Endothelial cell of umbilical vein (primary cell): Measurements from ENCODE around the gene CCDC85B. TPM values are rescaled to one million over a fixed set of nuclear protein-coding genes. Genes with fewer than 3 reads are reported as not detected.
A peak's percentile ranks its signal among the peaks of the same experiment; 100 is the strongest.

ENCODE experiments used
- BruUV-seq: library from RNA; stranded (reverse); fragments of 400-500 nt; replicated peaks from 2 replicates; lab custom pipeline; 2021; lab: Mats Ljungman, UMichigan
- CTCF ChIA-PET: fragments of 300-600, 350-600 bp; sonication (Branson Sonifier 250); formaldehyde crosslinking; loops from one replicate; lab custom pipeline; 2021; ENCODE audit warnings: antibody characterized with exemption, inconsistent platforms; lab: Charles Lee
- POLR2A ChIA-PET: fragments of 300-600, 350-600 bp; sonication (Branson Sonifier 250); formaldehyde crosslinking; loops from one replicate; lab custom pipeline; 2021; ENCODE audit warnings: antibody characterized with exemption, inconsistent platforms; lab: Charles Lee
- DNase-seq: peaks from one replicate; pipeline ENCODE4 v3.0.0-alpha.2; 2011; ENCODE audit warnings: low read depth, low spot score
- FAIRE-seq: peaks from 2 replicates; lab custom pipeline; 2011; peaks lifted over from hg19 to GRCh38; lab: Jason Lieb, UNC
- H2AFZ ChIP-seq: 2 replicates; pipeline ENCODE4 v1.6.0; 2012; ENCODE audit warnings: low read depth, low read length, control low read depth, inconsistent platforms
- H3K27ac ChIP-seq: 2 replicates; pipeline ENCODE4 v1.5.1; 2011; ENCODE audit warnings: low read depth, mild to moderate bottlenecking, control low read depth, low read length, moderate library complexity; ENCODE audit not compliant: insufficient read depth
- H3K27me3 ChIP-seq, 2 experiments: 2 replicates each; pipeline versions ENCODE4 v1.6.0 to v1.6.1; 2011; ENCODE audit warnings: low read length in 2 of 2, mixed read lengths in 1 of 2; ENCODE audit not compliant: control insufficient read depth in 2 of 2, insufficient read depth in 2 of 2
- H3K36me3 ChIP-seq, 2 experiments: 2 replicates in 1 of 2; 3 replicates in 1 of 2; pipeline ENCODE4 v1.5.1; 2011; ENCODE audit warnings: low read length in 2 of 2, mild to moderate bottlenecking in 1 of 2, moderate library complexity in 1 of 2; ENCODE audit not compliant: control insufficient read depth in 2 of 2, insufficient read depth in 2 of 2; ENCODE audit errors: extremely low read depth in 1 of 2
- H3K4me1 ChIP-seq: 3 replicates; pipeline ENCODE4 v1.5.1; 2011; ENCODE audit warnings: mild to moderate bottlenecking, low read length; ENCODE audit not compliant: control insufficient read depth, insufficient read depth; ENCODE audit errors: extremely low read depth
- H3K4me2 ChIP-seq: 2 replicates; pipeline ENCODE4 v1.6.1; 2011; ENCODE audit warnings: low read length, control low read depth, mixed read lengths; ENCODE audit not compliant: insufficient read depth
- H3K4me3 ChIP-seq, 3 experiments: fragments of 200-600 bp in 1 of 3; sonication (generic), shearing (Covaris generic) in 1 of 3; replicated peaks in 1 of 3; 2 replicates each; pipeline ENCODE4 v1.5.1; 2011 to 2016; ENCODE audit warnings: control low read depth in 3 of 3, low read length in 3 of 3, mild to moderate bottlenecking in 2 of 3, inconsistent platforms in 1 of 3, low read depth in 1 of 3, moderate library complexity in 1 of 3; ENCODE audit not compliant: insufficient read depth in 1 of 3
- H3K79me2 ChIP-seq: 2 replicates; pipeline ENCODE4 v1.6.0; 2012; ENCODE audit warnings: low read length, inconsistent platforms; ENCODE audit not compliant: control insufficient read depth, insufficient read depth
- H3K9ac ChIP-seq: replicated peaks from 2 replicates; pipeline ENCODE3; 2011; ENCODE audit warnings: low read length, control low read depth; ENCODE audit not compliant: insufficient read depth; ENCODE audit errors: extremely low read depth
- H3K9me1 ChIP-seq: replicated peaks from 3 replicates; pipeline ENCODE4 v1.6.0; 2011; ENCODE audit warnings: mild to moderate bottlenecking, low read length; ENCODE audit not compliant: control insufficient read depth, insufficient read depth; ENCODE audit errors: extremely low read depth
- H3K9me3 ChIP-seq: replicated peaks from 2 replicates; pipeline ENCODE4 v1.5.1; 2012; ENCODE audit warnings: low read length, inconsistent platforms; ENCODE audit not compliant: control insufficient read depth, insufficient read depth
- H4K20me1 ChIP-seq: replicated peaks from 2 replicates; pipeline ENCODE3; 2011; ENCODE audit warnings: mild to moderate bottlenecking, low read length; ENCODE audit not compliant: control insufficient read depth, insufficient read depth; ENCODE audit errors: extremely low read depth
- EZH2 ChIP-seq: IDR thresholded peaks from 2 replicates; pipeline ENCODE4 v1.6.1; 2012; ENCODE audit warnings: borderline replicate concordance, low read depth, mild to moderate bottlenecking, moderate library complexity, low read length, inconsistent platforms; ENCODE audit not compliant: severe bottlenecking
- FOS ChIP-seq: IDR thresholded peaks from 2 replicates; pipeline ENCODE4 v1.6.1; 2011; ENCODE audit warnings: mild to moderate bottlenecking, low read length, moderate library complexity, borderline replicate concordance; ENCODE audit not compliant: insufficient read depth
- GATA2 ChIP-seq: IDR thresholded peaks from 2 replicates; pipeline ENCODE4 v1.7.0; 2011; ENCODE audit warnings: low read depth, mild to moderate bottlenecking, moderate library complexity, mixed read lengths, low read length; ENCODE audit not compliant: insufficient read length, insufficient read depth
- JUN ChIP-seq: IDR thresholded peaks from 2 replicates; pipeline ENCODE4 v1.6.1; 2011; ENCODE audit warnings: borderline replicate concordance, low read depth; ENCODE audit not compliant: insufficient read length, insufficient read depth
- MYC ChIP-seq: IDR thresholded peaks from one replicate; pipeline ENCODE4 v1.6.1; 2011; ENCODE audit warnings: mild to moderate bottlenecking, low read depth, low read length
- POLR2A ChIP-seq: IDR thresholded peaks from 2 replicates; pipeline ENCODE4 v1.6.1; 2012; ENCODE audit warnings: low read depth, mild to moderate bottlenecking, control low read depth, low read length
- POLR2AphosphoS5 ChIP-seq: IDR thresholded peaks from 2 replicates; pipeline ENCODE4 v1.6.1; 2012; ENCODE audit warnings: low read depth, mild to moderate bottlenecking, control low read depth, low read length, moderate library complexity; ENCODE audit not compliant: insufficient read depth
- dilution Hi-C: fragments of 300-500 bp; cut with MboI; formaldehyde crosslinking; loops from one replicate; pipeline ENCODE4 v1.15.0; 2019; ENCODE audit warnings: low sequenced_read_pairs; ENCODE audit not compliant: extremely low pct_ligation_motif_present
- intact Hi-C: fragments of 100-400 bp; cut with micrococcal nuclease; formaldehyde crosslinking; loops from one replicate; pipeline ENCODE4 v1.10.0; 2022
- polyA plus RNA-seq, 4 experiments: library from polyadenylated mRNA; depleted of rRNA in 3 of 4; stranded (reverse) in 3 of 4; unstranded in 1 of 4; fragments of >200 nt; gene quantifications; 2 replicates each; pipeline versions ENCODE4 v1.2.1 to v1.2.3, GENCODE V29; 2011 to 2012; ENCODE audit warnings: missing spikeins in 1 of 4
- total RNA-seq: library from RNA; stranded (reverse); gene quantifications from 2 replicates; pipeline ENCODE4 v1.2.3, GENCODE V29; 2021
- TF ChIP-seq, protein P1 (sequence below), 2 donors: IDR thresholded peaks; 1 replicate in 1 of 2; 2 replicates in 1 of 2; pipeline ENCODE4 v1.5.1; 2011; ENCODE audit warnings: low read length in 2 of 2, mild to moderate bottlenecking in 2 of 2, moderate library complexity in 2 of 2, control low read depth in 1 of 2, inconsistent platforms in 1 of 2, low read depth in 1 of 2; ENCODE audit not compliant: insufficient read depth in 1 of 2; ENCODE audit errors: extremely low read depth in 1 of 2
- TF ChIP-seq, protein P2 (sequence below): IDR thresholded peaks from 2 replicates; pipeline ENCODE4 v1.6.1; 2011; ENCODE audit not compliant: insufficient read depth, insufficient read length

The CCDC85B gene
- total and polyA plus RNA-seq, 2 donors (not counting 3 experiments of a cell fraction or from before 2014, with no cell fraction given): 105 to 107 TPM

DNA sequence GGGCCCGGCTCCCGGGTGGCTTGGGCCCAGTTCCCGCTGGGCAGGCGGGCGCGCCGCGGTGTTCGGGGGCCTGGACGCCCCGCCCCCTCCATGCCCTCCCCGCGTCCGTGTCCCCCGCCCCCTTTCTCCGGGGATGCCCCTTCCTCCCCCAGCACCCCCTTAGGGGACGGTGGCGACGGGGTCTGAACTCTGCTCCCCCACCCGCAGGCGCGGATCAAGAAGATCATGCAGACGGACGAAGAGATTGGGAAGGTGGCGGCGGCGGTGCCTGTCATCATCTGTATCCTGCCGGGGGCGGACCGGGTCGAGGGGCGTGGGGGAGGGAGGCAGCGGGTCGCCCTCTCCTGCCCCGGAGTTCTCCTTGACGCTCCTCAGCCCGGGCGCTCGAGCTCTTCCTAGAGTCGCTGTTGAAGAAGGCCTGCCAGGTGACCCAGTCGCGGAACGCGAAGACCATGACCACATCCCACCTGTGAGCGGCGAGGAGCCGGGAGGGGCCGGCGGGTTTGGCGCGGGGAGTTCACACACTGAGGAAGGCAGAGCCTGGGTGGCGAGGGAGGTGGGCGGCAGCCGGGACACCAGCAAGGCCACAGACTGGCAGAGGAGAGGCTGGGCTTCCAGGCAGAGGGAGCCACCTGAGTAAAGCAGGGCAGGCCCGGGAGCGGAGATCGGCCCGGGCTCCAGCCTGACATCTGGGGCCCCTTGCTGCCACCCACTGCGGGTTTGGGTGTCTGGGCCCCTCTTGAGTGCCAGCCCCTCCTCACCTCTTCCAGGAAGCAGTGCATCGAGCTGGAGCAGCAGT lies 29.3 kb downstream of the CCDC85B start:
- TF ChIP-seq EZH2 (no peak), FOS (no peak), GATA2 (no peak), POLR2AphosphoS5 (peak; percentile 5), POLR2A (peak; percentile 10), MYC (no peak), JUN (no peak)
- TF ChIP-seq, protein P1, sequence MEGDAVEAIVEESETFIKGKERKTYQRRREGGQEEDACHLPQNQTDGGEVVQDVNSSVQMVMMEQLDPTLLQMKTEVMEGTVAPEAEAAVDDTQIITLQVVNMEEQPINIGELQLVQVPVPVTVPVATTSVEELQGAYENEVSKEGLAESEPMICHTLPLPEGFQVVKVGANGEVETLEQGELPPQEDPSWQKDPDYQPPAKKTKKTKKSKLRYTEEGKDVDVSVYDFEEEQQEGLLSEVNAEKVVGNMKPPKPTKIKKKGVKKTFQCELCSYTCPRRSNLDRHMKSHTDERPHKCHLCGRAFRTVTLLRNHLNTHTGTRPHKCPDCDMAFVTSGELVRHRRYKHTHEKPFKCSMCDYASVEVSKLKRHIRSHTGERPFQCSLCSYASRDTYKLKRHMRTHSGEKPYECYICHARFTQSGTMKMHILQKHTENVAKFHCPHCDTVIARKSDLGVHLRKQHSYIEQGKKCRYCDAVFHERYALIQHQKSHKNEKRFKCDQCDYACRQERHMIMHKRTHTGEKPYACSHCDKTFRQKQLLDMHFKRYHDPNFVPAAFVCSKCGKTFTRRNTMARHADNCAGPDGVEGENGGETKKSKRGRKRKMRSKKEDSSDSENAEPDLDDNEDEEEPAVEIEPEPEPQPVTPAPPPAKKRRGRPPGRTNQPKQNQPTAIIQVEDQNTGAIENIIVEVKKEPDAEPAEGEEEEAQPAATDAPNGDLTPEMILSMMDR (IDR thresholded peaks at IDR 0.05; ENCODE audit: extremely low read depth in 1 of 2, insufficient read depth in 1 of 2, low read depth in 1 of 2, low read length in 2 of 2): no peak
- TF ChIP-seq, protein P2, sequence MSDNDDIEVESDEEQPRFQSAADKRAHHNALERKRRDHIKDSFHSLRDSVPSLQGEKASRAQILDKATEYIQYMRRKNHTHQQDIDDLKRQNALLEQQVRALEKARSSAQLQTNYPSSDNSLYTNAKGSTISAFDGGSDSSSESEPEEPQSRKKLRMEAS: no peak
- Histone ChIP-seq H3K9ac (peak overlapping the region; percentile 40), H3K9me1 (no peaks in the 10 kb centered on the region), H3K4me3 (peak overlapping the region; percentile 63 to 84 (median 70)), H3K9me3 (no peaks in the 10 kb centered on the region), H3K79me2 (peaks cover 37% of the 10 kb centered on the region), H3K4me2 (peak overlapping the region; percentile 79), H4K20me1 (no peaks in the 10 kb centered on the region), H2AFZ (peak overlapping the region; percentile 77), H3K27ac (no peak overlapping the region), H3K4me1 (peaks cover 46% of the 10 kb centered on the region), H3K36me3 (peaks cover 6 to 9% of the 10 kb centered on the region in 2 experiments), H3K27me3 (no peaks in the 10 kb centered on the region)
- POLR2A ChIA-PET: no interaction called here
- DNase-seq (peak; percentile 32), FAIRE-seq (no peak)
- CTCF ChIA-PET: interaction anchor here (1.0 to 1.4 kb wide), 3 partner anchors 13 to 35 kb away, joined by 3 to 4 read pairs (median 3); partner anchors contain the start of gene FIBP
- intact Hi-C loops (loop anchor here (1.0 to 5.0 kb wide), 5 partner anchors 31 to 133 kb away; partner anchors contain the start of genes BANF1, EIF1AD, FIBP and SART1), dilution Hi-C loops (no loop called here)
- no TSS peak for BruUV-seq
